ENCODE results near the gene ASIC2.

The ASIC2 gene

DNA sequence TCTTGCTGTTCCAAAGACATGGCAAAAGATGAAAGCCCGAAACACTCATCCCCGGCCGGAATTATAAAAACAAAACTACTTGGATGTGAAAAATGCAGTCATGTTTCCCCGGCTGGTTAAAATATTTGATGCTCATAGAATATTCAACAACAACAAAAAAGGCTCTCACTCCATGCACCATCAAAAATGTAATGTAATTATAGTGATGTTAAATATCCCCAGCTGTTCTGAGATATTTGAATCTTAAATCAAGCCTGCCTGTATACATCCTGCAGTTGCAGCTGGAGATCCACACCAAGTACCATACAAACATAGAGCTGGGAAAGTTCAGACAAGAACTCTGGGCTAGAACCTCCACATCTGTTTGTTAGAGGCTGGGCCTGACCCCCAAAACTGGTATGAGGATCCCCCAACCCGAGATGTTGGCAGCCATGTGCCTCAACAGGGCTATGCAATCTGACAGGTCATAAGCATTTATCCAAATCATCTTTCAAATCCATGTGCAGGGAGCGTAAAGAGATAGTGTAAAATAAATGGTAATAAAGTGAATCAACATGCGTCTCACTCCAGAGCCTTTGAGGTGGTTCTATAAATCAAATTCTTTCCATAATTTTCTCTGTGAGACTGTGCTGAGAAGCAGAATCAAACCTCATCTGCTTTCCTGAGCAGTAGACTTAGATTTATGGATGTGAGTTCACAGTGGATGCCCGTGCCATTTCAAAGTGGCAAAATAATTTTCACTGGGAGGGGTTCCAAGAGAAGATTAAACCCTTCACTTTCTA lies 12.7 kb downstream of the ASIC2 start:
- DNase-seq (ENCODE audit: low spot score): no peak
- in situ Hi-C loops (cut with MboI; ENCODE audit: low sequenced_read_pairs, unreplicated experiment): no loop called here
- TF ChIP-seq, protein P1, sequence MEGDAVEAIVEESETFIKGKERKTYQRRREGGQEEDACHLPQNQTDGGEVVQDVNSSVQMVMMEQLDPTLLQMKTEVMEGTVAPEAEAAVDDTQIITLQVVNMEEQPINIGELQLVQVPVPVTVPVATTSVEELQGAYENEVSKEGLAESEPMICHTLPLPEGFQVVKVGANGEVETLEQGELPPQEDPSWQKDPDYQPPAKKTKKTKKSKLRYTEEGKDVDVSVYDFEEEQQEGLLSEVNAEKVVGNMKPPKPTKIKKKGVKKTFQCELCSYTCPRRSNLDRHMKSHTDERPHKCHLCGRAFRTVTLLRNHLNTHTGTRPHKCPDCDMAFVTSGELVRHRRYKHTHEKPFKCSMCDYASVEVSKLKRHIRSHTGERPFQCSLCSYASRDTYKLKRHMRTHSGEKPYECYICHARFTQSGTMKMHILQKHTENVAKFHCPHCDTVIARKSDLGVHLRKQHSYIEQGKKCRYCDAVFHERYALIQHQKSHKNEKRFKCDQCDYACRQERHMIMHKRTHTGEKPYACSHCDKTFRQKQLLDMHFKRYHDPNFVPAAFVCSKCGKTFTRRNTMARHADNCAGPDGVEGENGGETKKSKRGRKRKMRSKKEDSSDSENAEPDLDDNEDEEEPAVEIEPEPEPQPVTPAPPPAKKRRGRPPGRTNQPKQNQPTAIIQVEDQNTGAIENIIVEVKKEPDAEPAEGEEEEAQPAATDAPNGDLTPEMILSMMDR (IDR thresholded peaks at IDR 0.05; ENCODE audit: borderline replicate concordance, control extremely low read depth, extremely low read depth, insufficient read depth, missing control alignments): no peak

DNA sequence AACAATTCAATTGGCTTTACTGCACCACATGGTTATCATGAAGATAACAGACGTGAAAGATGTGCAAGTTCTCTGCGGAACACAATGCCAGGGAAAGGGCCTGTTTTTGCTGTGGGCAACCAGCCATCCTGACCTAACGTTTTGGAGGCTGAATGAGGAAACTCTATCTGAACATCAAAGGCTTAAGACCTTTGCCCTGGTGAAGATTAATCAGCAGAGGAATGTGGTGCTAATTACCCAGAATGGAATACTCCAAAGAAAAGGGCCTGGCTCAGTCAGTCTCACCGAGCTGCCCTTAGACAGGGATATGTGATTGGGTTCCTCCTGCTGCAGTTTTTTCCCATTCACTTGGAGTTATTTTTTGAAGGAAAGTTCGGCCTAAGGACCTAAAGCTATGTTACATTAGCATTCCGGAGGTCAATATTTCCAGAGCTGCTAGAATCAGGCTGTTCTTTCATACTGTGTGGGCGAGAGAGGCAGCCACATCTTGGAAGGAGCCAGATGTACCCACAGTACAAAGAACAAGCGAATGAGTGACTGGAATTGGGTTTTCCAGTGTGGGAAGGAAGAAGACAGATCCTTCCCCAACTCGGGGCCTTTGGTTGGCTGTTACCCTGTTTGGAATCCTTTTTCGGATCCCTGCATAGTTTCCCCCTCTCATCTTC lies 15.5 kb downstream of the ASIC2 start:
- DNase-seq (ENCODE audit: low spot score): no peak
- TF ChIP-seq, protein P1 (IDR thresholded peaks at IDR 0.05; ENCODE audit: borderline replicate concordance, control extremely low read depth, extremely low read depth, insufficient read depth, missing control alignments): no peak
- in situ Hi-C loops (cut with MboI; ENCODE audit: low sequenced_read_pairs, unreplicated experiment): no loop called here

DNA sequence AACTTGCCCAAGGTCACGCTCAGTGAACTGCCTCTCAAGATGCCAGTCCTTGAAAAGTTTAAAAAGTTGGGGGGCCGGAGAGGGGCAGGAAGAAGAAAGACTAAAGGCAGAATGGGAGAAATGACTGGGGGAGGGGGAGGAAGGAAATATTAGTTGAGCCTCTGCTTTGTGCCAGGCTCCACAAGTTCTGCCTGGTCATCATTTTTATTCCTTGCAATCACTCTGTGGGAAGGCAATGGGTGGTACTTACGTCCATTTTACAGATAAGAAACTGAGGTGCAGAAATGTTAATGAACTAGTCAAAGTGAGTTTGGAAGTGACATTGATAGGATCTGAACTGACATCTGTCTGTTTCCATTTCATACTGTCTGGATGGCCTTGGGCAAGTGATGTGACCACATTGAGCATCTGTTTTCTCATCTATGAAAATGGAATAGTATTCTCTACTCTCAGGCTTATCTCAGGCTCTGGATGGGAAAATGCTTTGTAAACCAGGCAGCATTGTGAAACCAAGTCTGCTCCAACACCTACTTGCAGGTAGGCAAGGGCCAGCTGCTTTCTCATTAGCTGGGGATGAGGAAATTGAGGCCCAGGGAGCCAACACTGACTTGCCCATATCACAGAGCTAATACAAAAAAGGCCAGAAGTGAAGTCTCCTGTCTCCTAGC lies 19.2 kb downstream of the ASIC2 start:
- DNase-seq (ENCODE audit: low spot score): no peak
- TF ChIP-seq, protein P1 (IDR thresholded peaks at IDR 0.05; ENCODE audit: borderline replicate concordance, control extremely low read depth, extremely low read depth, insufficient read depth, missing control alignments): no peak
- in situ Hi-C loops (cut with MboI; ENCODE audit: low sequenced_read_pairs, unreplicated experiment): no loop called here

DNA sequence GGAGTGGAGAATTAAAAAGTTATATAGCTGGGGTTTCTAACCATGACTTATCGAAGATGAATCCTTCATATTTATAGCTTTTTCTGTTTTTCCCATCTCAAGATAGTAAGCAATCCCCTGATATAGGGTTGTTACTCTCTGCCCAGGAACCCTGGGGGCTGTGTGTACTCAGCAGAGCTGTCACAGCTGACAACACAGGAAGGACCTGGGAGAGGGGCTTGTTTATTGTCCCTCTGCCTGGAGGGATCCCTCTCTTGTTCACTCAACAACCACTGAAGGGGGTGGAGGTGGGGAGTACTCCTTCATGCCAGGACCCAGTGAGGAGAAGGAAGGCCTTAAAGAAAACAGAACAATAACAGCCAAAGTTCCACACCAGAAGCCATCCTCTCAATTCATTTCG lies 19.8 kb downstream of the ASIC2 start:
- no peak for DNase-seq (ENCODE audit: low spot score)
- TF ChIP-seq, protein P1 (IDR thresholded peaks at IDR 0.05; ENCODE audit: borderline replicate concordance, control extremely low read depth, extremely low read depth, insufficient read depth, missing control alignments): no peak
- in situ Hi-C loops (cut with MboI; ENCODE audit: low sequenced_read_pairs, unreplicated experiment): no loop called here

DNA sequence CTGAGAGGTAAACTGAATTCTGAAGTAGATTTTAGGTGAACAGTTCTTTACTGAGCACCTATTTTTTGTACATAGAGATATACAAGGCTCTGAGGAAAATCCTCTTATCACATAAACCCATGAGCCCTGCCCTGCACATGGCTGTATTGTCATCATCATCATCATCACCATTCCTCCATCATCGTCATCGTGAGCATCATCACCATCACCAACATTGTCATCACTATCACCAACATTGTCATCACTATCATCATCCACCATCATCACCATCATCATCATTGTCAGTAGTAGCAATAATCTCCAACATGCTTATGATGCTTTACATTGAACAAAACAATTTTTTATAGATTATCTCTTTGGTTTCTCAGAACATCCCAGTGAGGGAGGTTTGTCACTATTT lies 20.7 kb downstream of the ASIC2 start:
- in situ Hi-C loops (cut with MboI; ENCODE audit: low sequenced_read_pairs, unreplicated experiment): no loop called here
- TF ChIP-seq, protein P1 (IDR thresholded peaks at IDR 0.05; ENCODE audit: borderline replicate concordance, control extremely low read depth, extremely low read depth, insufficient read depth, missing control alignments): no peak
- DNase-seq (ENCODE audit: low spot score): no peak

DNA sequence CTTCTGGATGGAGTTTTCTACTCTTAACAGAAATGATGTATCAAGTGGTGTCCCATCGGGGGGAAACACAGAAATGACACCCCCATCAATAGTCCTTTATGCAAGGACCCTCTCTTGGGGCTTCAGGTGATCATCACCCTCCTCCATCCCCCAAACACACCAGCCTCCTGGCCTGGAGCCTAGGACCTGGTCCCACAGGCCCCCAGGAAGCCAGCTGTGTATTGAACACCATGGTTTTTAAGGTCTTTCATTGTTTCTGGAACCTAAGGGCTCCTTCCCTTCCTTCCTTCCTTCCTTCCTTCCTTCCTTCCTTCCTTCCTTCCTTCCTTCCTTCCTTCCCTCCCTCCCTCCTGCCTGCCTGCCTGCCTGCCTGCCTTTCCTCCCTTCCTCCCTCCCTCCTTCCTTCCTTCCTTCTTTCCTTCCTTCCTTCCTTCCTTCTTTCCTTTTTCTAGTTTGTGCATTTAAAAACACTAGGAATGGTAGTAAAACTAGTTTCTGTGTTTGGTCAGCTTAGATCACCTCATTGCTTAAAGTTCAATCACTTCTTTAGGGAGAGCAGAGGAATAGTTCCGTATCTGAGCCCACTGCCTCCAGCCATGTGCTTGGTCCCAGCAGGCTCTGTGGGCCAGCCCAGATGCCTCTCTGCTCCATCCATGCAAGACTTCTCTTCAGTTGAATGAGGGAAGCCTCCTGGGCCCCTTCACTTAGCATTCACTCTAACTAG lies 23.6 kb downstream of the ASIC2 start:
- TF ChIP-seq, protein P1 (IDR thresholded peaks at IDR 0.05; ENCODE audit: borderline replicate concordance, control extremely low read depth, extremely low read depth, insufficient read depth, missing control alignments): no peak
- DNase-seq (ENCODE audit: low spot score): no peak
- in situ Hi-C loops (cut with MboI; ENCODE audit: low sequenced_read_pairs, unreplicated experiment): no loop called here
